Activated effector memory CD4-positive, alpha-beta T cell treated with Interleukin-2 at 50 U/mL for 16 hours (primary cell): ENCODE measurements around the gene TSPAN18.

Experiments used
- DNase-seq: peaks from one replicate; pipeline ENCODE4 v3.0.0-alpha.2; 2020

TSPAN18 gene

GRCh38 chr11:44763121-44763820 is 36.5 kb downstream of the TSPAN18 start:
- no peak for DNase-seq

GRCh38 chr11:44764583-44764982 is 37.8 kb downstream of the TSPAN18 start:
- DNase-seq = no peak

- DNase-seq = no peak
These were observed 38.3 kb downstream of the TSPAN18 start for GRCh38 chr11:44765026-44765595.

GRCh38 chr11:44765676-44766075 is 38.9 kb downstream of the TSPAN18 start:
- no peak for DNase-seq

GRCh38 chr11:44766112-44766971 is 39.6 kb downstream of the TSPAN18 start:
- DNase-seq = no peak

- DNase-seq = no peak
These were observed 40.2 kb downstream of the TSPAN18 start for GRCh38 chr11:44766972-44767278.

GRCh38 chr11:44767421-44767820 is 40.7 kb downstream of the TSPAN18 start:
- DNase-seq = no peak

- no peak for DNase-seq
These were observed 43.6 kb downstream of the TSPAN18 start for GRCh38 chr11:44770401-44770800.

GRCh38 chr11:44771252-44771734 is 44.5 kb downstream of the TSPAN18 start:
- no peak for DNase-seq

GRCh38 chr11:44771841-44772240 is 45.1 kb downstream of the TSPAN18 start:
- DNase-seq = no peak

- DNase-seq = no peak
These were observed 46.7 kb downstream of the TSPAN18 start for GRCh38 chr11:44773351-44773965.

- no peak for DNase-seq
These were observed 47.3 kb downstream of the TSPAN18 start for GRCh38 chr11:44774108-44774507.

- DNase-seq = no peak
These were observed 48.0 kb downstream of the TSPAN18 start for GRCh38 chr11:44774731-44775130.

- peak; percentile 45 for DNase-seq
These were observed 48.7 kb downstream of the TSPAN18 start for GRCh38 chr11:44775366-44775984.

- no peak for DNase-seq
These were observed 49.3 kb downstream of the TSPAN18 start for GRCh38 chr11:44775985-44776446.

- no peak for DNase-seq
These were observed 49.9 kb downstream of the TSPAN18 start for GRCh38 chr11:44776551-44777208.

GRCh38 chr11:44777209-44778194 is 50.7 kb downstream of the TSPAN18 start:
- DNase-seq = no peak

- DNase-seq = no peak
These were observed 51.7 kb downstream of the TSPAN18 start for GRCh38 chr11:44778195-44779100.

- DNase-seq = no peak
These were observed 53.2 kb downstream of the TSPAN18 start for GRCh38 chr11:44779736-44780520.
